Omental fat pad (tissue), 4 donors: ENCODE measurements around the gene CYS1. TPM values are rescaled to one million over a fixed set of nuclear protein-coding genes. Genes with fewer than 3 reads are reported as not detected.

Experiments
- ATAC-seq: fragments of 150-250 bp; one replicate; pipeline ENCODE4 v1.9.1; 2016; ENCODE audit warnings: mild to moderate bottlenecking, moderate library complexity; ENCODE audit not compliant: low FRiP score
- DNase-seq: peaks from one replicate; pipeline ENCODE4 v3.0.0-alpha.2; 2019; ENCODE audit warnings: low spot score
- CTCF ChIP-seq, 3 donors: fragments of 450-650 bp; IDR thresholded peaks; one replicate each; pipeline ENCODE4 v1.5.1; 2016 to 2017; ENCODE audit warnings: antibody characterized with exemption in 3 of 3, mild to moderate bottlenecking in 3 of 3, moderate library complexity in 2 of 3
- total RNA-seq, 4 donors: library from RNA; depleted of rRNA; stranded (reverse); fragments of >200 nt; gene quantifications; one replicate each; pipeline ENCODE4 v1.1.0, GENCODE V29; 2016

The CYS1 gene
- total RNA-seq, 4 donors from 2014 or later: 0.63 to 2.7 (median 1.2) TPM

- ATAC-seq: no peak
- no peak for DNase-seq
- TF ChIP-seq CTCF (IDR thresholded peaks at IDR 0.05): no peak
Measured at GRCh38 chr2:10027660-10028330, 52.4 kb downstream of the CYS1 start.

GRCh38 chr2:10026940-10027569, 53.2 kb downstream of the CYS1 start:
- no peak for TF ChIP-seq CTCF (IDR thresholded peaks at IDR 0.05)
- ATAC-seq: no peak

GRCh38 chr2:10022966-10023662, 57.1 kb downstream of the CYS1 start:
- DNase-seq (no peak), ATAC-seq (no peak)
- no peak for TF ChIP-seq CTCF (IDR thresholded peaks at IDR 0.05)

More at GRCh38 chr2:10026940-10027569, 53.2 kb downstream of the CYS1 start:
- no peak for DNase-seq

DNA sequence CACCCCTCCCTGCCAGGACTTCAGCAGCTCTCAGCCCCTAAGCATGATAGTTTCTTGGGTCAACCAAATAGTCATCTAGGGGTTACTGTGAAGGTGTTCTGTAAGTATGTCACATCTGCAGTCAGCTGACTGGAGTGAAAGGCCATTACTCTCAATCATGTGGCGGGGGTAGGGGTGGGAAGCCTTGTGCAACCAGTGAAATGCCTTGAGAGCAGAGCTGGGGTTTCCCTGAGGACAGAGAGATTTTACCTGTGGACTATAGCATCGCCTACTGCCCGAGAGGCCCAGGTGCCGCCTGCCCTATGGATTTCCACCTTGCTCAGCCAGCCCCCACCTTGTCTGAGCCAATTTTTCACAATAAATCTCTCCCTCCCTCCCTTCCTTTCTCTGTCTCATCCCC, 57.8 kb downstream of the CYS1 start:
- DNase-seq (no peak), ATAC-seq (no peak)
- TF ChIP-seq CTCF (IDR thresholded peaks at IDR 0.05): no peak

DNA sequence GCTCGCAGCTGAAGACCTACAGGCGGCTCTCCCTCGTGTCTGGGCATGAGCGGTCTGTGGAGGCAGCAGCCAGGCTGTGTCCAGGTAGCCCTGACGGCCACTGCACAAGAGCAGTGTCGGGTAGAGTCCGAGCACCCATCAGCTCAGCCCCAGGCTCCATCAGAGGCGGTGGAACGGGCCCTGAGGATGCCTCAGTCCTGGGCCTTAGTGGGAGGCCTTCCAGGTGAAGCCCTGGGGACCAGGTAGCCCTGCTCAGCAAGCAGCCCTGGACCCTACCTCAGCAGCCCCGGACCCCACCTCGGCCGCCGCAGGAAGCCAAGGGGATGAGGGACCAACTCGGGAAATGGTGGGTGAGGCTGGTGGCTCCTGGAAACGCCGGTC, 58.2 kb downstream of the CYS1 start:
- no peak for ATAC-seq
- no peak for TF ChIP-seq CTCF (IDR thresholded peaks at IDR 0.05)
- no peak for DNase-seq

DNA sequence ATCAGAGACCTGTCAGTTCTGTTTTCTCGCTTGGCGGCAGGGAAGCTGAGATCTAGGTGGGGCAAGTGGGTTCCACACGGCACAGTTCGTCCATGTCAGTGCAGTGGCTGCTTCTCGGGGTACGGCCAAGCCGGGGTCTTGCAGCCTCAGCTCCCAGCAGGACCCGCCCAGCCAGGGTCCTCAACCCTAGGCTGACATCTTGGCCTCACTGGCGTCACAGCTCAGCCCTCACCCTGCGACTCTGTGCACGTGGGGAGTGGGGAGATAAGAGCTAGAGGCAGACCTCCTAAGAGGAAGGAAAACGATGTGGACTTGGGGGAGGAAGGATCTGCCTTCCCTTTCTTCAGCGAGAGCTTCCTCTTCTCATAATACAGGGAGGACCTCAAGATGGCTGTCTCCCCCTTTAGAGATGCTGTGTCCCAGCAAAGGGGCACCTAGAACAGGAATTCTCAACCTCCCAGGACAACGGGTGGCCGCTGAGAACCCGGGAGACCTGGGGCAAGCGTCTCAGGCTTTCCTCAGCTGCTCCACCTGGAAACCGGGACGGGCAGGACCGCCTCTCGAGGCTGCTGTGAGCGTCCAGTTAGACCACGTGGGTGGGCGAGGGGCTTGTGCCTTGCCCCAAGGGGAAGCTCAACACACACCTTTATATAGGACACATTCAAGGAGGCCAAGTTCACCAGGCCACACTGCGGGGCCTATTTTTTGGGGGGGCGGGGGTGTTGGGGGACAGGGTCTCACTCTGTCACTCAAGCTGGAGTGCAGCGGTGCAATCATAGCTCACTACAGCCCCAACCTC, 60.4 kb downstream of the CYS1 start:
- no peak for ATAC-seq
- no peak for DNase-seq

More for the DNA sequence above, 60.4 kb downstream of the CYS1 start:
- TF ChIP-seq CTCF (IDR thresholded peaks at IDR 0.05): no peak
